MM.1S (cell line): ENCODE results near the gene VSX2.

Experiments
- DNase-seq: peaks from one replicate; pipeline ENCODE4 v3.0.0-alpha.2; 2015
- H2AFZ ChIP-seq: fragments of 300-600 bp; sonication (generic); 2 replicates; pipeline ENCODE4 v1.6.0; 2016; ENCODE audit warnings: antibody characterized with exemption, low read length
- H3F3A ChIP-seq: fragments of 300-600 bp; sonication (generic); 2 replicates; pipeline ENCODE4 v1.6.1; 2016; ENCODE audit warnings: mild to moderate bottlenecking, antibody characterized with exemption, low read length, moderate library complexity, mixed read lengths; ENCODE audit not compliant: insufficient read depth
- H3K27ac ChIP-seq: fragments of 300-600 bp; sonication (generic); 2 replicates; pipeline ENCODE4 v1.5.1; 2016; ENCODE audit warnings: mild to moderate bottlenecking, low read length
- H3K27me3 ChIP-seq: fragments of 300-600 bp; sonication (generic); replicated peaks from 2 replicates; pipeline ENCODE4 v1.6.0; 2016; ENCODE audit warnings: low read length; ENCODE audit not compliant: insufficient read depth
- H3K36me3 ChIP-seq: fragments of 300-600 bp; sonication (generic); replicated peaks from 2 replicates; pipeline ENCODE4 v1.6.1; 2016; ENCODE audit warnings: mild to moderate bottlenecking, low read length, mixed read lengths; ENCODE audit not compliant: insufficient read depth
- H3K4me1 ChIP-seq: fragments of 300-600 bp; sonication (generic); 2 replicates; pipeline ENCODE4 v1.6.1; 2016; ENCODE audit warnings: low read length, mixed read lengths
- H3K4me2 ChIP-seq: fragments of 300-600 bp; sonication (generic); 2 replicates; pipeline ENCODE4 v1.6.0; 2016; ENCODE audit warnings: low read depth, low read length
- H3K4me3 ChIP-seq: fragments of 300-600 bp; sonication (generic); 2 replicates; pipeline ENCODE4 v1.5.1; 2016; ENCODE audit warnings: low read length, mixed read lengths
- H3K79me2 ChIP-seq: fragments of 300-600 bp; sonication (generic); 2 replicates; pipeline ENCODE4 v1.6.1; 2016; ENCODE audit warnings: mixed run types, low read length, mixed read lengths
- H3K9ac ChIP-seq: fragments of 300-600 bp; sonication (generic); 2 replicates; pipeline ENCODE4 v1.6.1; 2016; ENCODE audit warnings: low read length, mixed read lengths
- H3K9me2 ChIP-seq: fragments of 300-600 bp; sonication (generic); replicated peaks from 2 replicates; pipeline ENCODE4 v1.6.1; 2016; ENCODE audit warnings: mild to moderate bottlenecking, low read length, mixed read lengths; ENCODE audit not compliant: insufficient read depth
- H3K9me3 ChIP-seq: fragments of 300-600 bp; sonication (generic); replicated peaks from 2 replicates; pipeline ENCODE4 v1.6.1; 2016; ENCODE audit warnings: mild to moderate bottlenecking, low read length, mixed read lengths; ENCODE audit not compliant: insufficient read depth
- H4K20me1 ChIP-seq: fragments of 300-600 bp; sonication (generic); 2 replicates; pipeline ENCODE4 v1.6.1; 2016; ENCODE audit warnings: mild to moderate bottlenecking, low read length, moderate library complexity, mixed read lengths; ENCODE audit not compliant: insufficient read depth
- EZH2 ChIP-seq: fragments of 300-600 bp; sonication (generic); optimal IDR thresholded peaks from 2 replicates; pipeline ENCODE3; 2017; ENCODE audit warnings: low read depth, mild to moderate bottlenecking, antibody characterized with exemption, low read length, mixed read lengths
- EZH2phosphoT487 ChIP-seq: fragments of 300-600 bp; sonication (generic); IDR thresholded peaks from 2 replicates; pipeline ENCODE4 v1.6.1; 2018; ENCODE audit warnings: antibody characterized with exemption, low read length
- TF ChIP-seq, protein P1 (sequence below): fragments of 300-600 bp; sonication (generic); IDR thresholded peaks from 2 replicates; pipeline ENCODE4 v1.5.1; 2016; ENCODE audit warnings: antibody characterized with exemption, low read length, mixed read lengths

The VSX2 gene

GRCh38 chr14:74195623-74196022 is 43.6 kb upstream of the VSX2 start:
- DNase-seq, result no peak
- H3K79me2 ChIP-seq, result no peaks in the 10 kb centered on the region
- H3K9me3 ChIP-seq, result no peaks in the 10 kb centered on the region
- TF ChIP-seq EZH2phosphoT487 (no peak), EZH2 (no peak)
- TF ChIP-seq, protein P1, sequence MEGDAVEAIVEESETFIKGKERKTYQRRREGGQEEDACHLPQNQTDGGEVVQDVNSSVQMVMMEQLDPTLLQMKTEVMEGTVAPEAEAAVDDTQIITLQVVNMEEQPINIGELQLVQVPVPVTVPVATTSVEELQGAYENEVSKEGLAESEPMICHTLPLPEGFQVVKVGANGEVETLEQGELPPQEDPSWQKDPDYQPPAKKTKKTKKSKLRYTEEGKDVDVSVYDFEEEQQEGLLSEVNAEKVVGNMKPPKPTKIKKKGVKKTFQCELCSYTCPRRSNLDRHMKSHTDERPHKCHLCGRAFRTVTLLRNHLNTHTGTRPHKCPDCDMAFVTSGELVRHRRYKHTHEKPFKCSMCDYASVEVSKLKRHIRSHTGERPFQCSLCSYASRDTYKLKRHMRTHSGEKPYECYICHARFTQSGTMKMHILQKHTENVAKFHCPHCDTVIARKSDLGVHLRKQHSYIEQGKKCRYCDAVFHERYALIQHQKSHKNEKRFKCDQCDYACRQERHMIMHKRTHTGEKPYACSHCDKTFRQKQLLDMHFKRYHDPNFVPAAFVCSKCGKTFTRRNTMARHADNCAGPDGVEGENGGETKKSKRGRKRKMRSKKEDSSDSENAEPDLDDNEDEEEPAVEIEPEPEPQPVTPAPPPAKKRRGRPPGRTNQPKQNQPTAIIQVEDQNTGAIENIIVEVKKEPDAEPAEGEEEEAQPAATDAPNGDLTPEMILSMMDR, result no peak
- H3F3A ChIP-seq, result no peaks in the 10 kb centered on the region
- H3K36me3 ChIP-seq, result no peaks in the 10 kb centered on the region
- H3K4me3 ChIP-seq, result no peak overlapping the region
- H3K4me2 ChIP-seq, result no peak overlapping the region
- H2AFZ ChIP-seq, result no peak overlapping the region
- H3K4me1 ChIP-seq, result no peaks in the 10 kb centered on the region
- no peaks in the 10 kb centered on the region for H3K9me2 ChIP-seq
- H3K9ac ChIP-seq, result no peak overlapping the region
- H3K27me3 ChIP-seq, result no peaks in the 10 kb centered on the region
- no peak overlapping the region for H3K27ac ChIP-seq
- H4K20me1 ChIP-seq, result no peaks in the 10 kb centered on the region

- H3K4me1 ChIP-seq, result no peaks in the 10 kb centered on the region
- H3K9me3 ChIP-seq, result no peaks in the 10 kb centered on the region
- no peak overlapping the region for H3K9ac ChIP-seq
- H3K4me3 ChIP-seq, result no peak overlapping the region
- no peak for DNase-seq
- H3K36me3 ChIP-seq, result no peaks in the 10 kb centered on the region
- H2AFZ ChIP-seq, result no peak overlapping the region
- H3K79me2 ChIP-seq, result no peaks in the 10 kb centered on the region
- TF ChIP-seq EZH2 (no peak), EZH2phosphoT487 (no peak)
- TF ChIP-seq, protein P1, result no peak
- no peaks in the 10 kb centered on the region for H3F3A ChIP-seq
- H3K27ac ChIP-seq, result no peak overlapping the region
- no peak overlapping the region for H3K4me2 ChIP-seq
- H3K9me2 ChIP-seq, result no peaks in the 10 kb centered on the region
- no peaks in the 10 kb centered on the region for H4K20me1 ChIP-seq
- no peaks in the 10 kb centered on the region for H3K27me3 ChIP-seq
These were observed 40.6 kb upstream of the VSX2 start for GRCh38 chr14:74198441-74199234.

DNA sequence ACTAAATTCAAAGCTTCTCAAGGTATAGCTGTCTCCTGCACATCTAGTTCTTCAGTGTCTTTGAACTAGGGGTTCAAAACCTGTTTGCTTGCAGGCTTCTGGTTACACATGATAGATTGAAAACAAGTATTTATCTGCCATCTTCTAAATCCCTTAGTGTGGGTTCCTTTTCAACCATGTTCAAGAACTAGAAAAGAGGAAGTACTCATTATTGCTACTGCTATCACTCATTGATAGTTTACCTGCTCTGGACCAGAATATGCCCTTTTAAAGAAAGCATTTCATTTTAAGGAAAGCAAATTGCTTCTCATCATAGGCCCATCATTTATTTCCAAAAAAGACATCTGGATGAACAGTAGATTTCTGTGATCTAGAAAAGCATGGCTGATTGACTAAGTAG is 37.1 kb upstream of the VSX2 start:
- no peaks in the 10 kb centered on the region for H3K36me3 ChIP-seq
- H3F3A ChIP-seq, result no peaks in the 10 kb centered on the region
- DNase-seq, result no peak
- H3K4me1 ChIP-seq, result no peaks in the 10 kb centered on the region
- no peak overlapping the region for H3K4me2 ChIP-seq
- no peak overlapping the region for H3K9ac ChIP-seq
- no peaks in the 10 kb centered on the region for H3K27me3 ChIP-seq
- TF ChIP-seq, protein P1, result no peak
- TF ChIP-seq EZH2, result no peak
- TF ChIP-seq EZH2phosphoT487, result no peak
- no peaks in the 10 kb centered on the region for H3K9me2 ChIP-seq
- no peak overlapping the region for H2AFZ ChIP-seq
- no peaks in the 10 kb centered on the region for H3K9me3 ChIP-seq
- H4K20me1 ChIP-seq, result no peaks in the 10 kb centered on the region
- no peak overlapping the region for H3K27ac ChIP-seq
- no peaks in the 10 kb centered on the region for H3K79me2 ChIP-seq
- no peak overlapping the region for H3K4me3 ChIP-seq
